Measurements from ENCODE around the gene TSPAN33. TPM values are rescaled to one million over a fixed set of nuclear protein-coding genes. Genes with fewer than 3 reads are reported as not detected.

Gene TSPAN33
- total and polyA plus RNA-seq, 10 of the 15 experiments (the other 5 are each of a cell fraction or from before 2014, with no cell fraction given), result 12.0 to 123 (median 86.3) TPM

- TF ChIP-seq SMARCA5 (IDR thresholded peaks at IDR 0.05), result peak; percentile 80; the same call in 1 of the 2 replicates
- TF ChIP-seq POLR2A (IDR thresholded peaks at IDR 0.05; ENCODE audit: low read depth, low read length), result no peak
- 0 out of 2 replicates have a peak, but pooled peaks have one; percentile 7 for TF ChIP-seq ATF7 (IDR thresholded peaks at IDR 0.05; ENCODE audit: low read depth)
These were observed 21.0 kb upstream of the TSPAN33 start (continued) for GRCh38 chr7:129123510-129123857.

- ChIA-PET SMC1A (ENCODE audit: uncharacterized antibody, unreplicated experiment) (interaction anchor here (1.1 to 2.5 kb wide), 7 partner anchors 9 to 117 kb away, joined by 3 to 20 read pairs (median 6); no protein-coding TSS in a partner anchor), CTCF (interaction anchor here (1.0 to 1.8 kb wide), 4 partner anchors 8 to 88 kb away, joined by 3 to 10 read pairs (median 6); no protein-coding TSS in a partner anchor), POLR2A (interaction anchor here (0.6 to 1.7 kb wide), 3 partner anchors 10 to 18 kb away, joined by 3 to 10 read pairs (median 4); partner anchors contain the start of gene TSPAN33), RAD21 (ENCODE audit: unreplicated experiment) (interaction anchor here (1.0 to 2.0 kb wide), 4 partner anchors 15 to 35 kb away, joined by 3 to 6 read pairs (median 4); partner anchors contain the start of gene TSPAN33)
- FAIRE-seq (no peak), DNase-seq (ENCODE audit: low read depth, low spot score) (no peak), ATAC-seq (no peak)
- H3K36me3 ChIP-seq (ENCODE audit: control insufficient read depth in 2 of 2, insufficient read depth in 2 of 2, low read length in 1 of 2), result no peaks in the 10 kb centered on the region
- 91% methylated on average over 14 of the region's 50 CpGs for WGBS (ENCODE audit: insufficient coverage, insufficient replicate concordance, low lambda C conversion rate, missing lambda C conversion rate)
- H4K20me1 ChIP-seq (ENCODE audit: control insufficient read depth, insufficient read depth), result no peaks in the 10 kb centered on the region
- intact Hi-C loops (cut with micrococcal nuclease; ENCODE audit: unreplicated experiment) (no loop called here), in situ Hi-C loops (cut with MboI) (no loop called here)
- H3K9me3 ChIP-seq (replicated peaks; ENCODE audit: control insufficient read depth, insufficient read depth, low read length), result peaks cover 8% of the 10 kb centered on the region
- H3K4me3 ChIP-seq, result no peak overlapping the region
- no peaks in the 10 kb centered on the region for H3K79me2 ChIP-seq (ENCODE audit: control insufficient read depth, insufficient read depth, low read length)
- no peak overlapping the region for H2AFZ ChIP-seq (ENCODE audit: control insufficient read depth, low read depth, low read length)
- H3K4me2 ChIP-seq (ENCODE audit: control insufficient read depth, insufficient read depth), result no peak overlapping the region
- peaks cover 27% of the 10 kb centered on the region for H3K4me1 ChIP-seq (ENCODE audit: control insufficient read depth, insufficient read depth, low read length)
- BruUV-seq (replicated peaks), result no TSS peak
- no peaks in the 10 kb centered on the region for H3K27me3 ChIP-seq (replicated peaks in 1 of 2; ENCODE audit: control insufficient read depth in 2 of 2, insufficient read depth in 2 of 2, low read length in 1 of 2)
- H3K9ac ChIP-seq (ENCODE audit: control insufficient read depth, insufficient read depth, low read length), result no peak overlapping the region
- no peak overlapping the region for H3K27ac ChIP-seq (ENCODE audit: control insufficient read depth, insufficient read depth)
- TF ChIP-seq CREB1 (IDR thresholded peaks at IDR 0.05; ENCODE audit: low read depth) (no peak), REST (IDR thresholded peaks at IDR 0.05; ENCODE audit: low read depth, low read length) (no peak), PAX8 (IDR thresholded peaks at IDR 0.05) (no peak), MAX (IDR thresholded peaks at IDR 0.05; ENCODE audit: low read depth, low read length) (no peak), SUZ12 (IDR thresholded peaks at IDR 0.05; ENCODE audit: unreplicated experiment) (no peak), FOS (IDR thresholded peaks at IDR 0.05; ENCODE audit: borderline replicate concordance, extremely low read depth, insufficient read length) (no peak), ETV6 (conservative IDR thresholded peaks at IDR 0.05 in 1 of 2, IDR thresholded peaks at IDR 0.05 in 1 of 2; ENCODE audit: borderline replicate concordance in 1 of 2, low read depth in 1 of 2) (no peak), CHD1 (IDR thresholded peaks at IDR 0.05; ENCODE audit: low read depth, low read length) (no peak), PRDM15 (CRISPR knock-in tag; IDR thresholded peaks at IDR 0.05) (no peak), RFX5 (IDR thresholded peaks at IDR 0.05; ENCODE audit: low read depth, low read length) (no peak)
These were observed 18.2 kb upstream of the TSPAN33 start for GRCh38 chr7:129126314-129126713.

All from GM12878 (cell line).